Panc1 (cell line): ENCODE measurements around the gene DUSP12. TPM values are rescaled to one million over a fixed set of nuclear protein-coding genes. Genes with fewer than 3 reads are reported as not detected.

Experiments used
- ATAC-seq: fragments of 200-7000 bp; cut with Tn5 transposase; 2 replicates; pipeline ENCODE4 v1.9.1; 2020; ENCODE audit warnings: mild to moderate bottlenecking, moderate library complexity
- BruUV-seq: library from RNA; stranded (reverse); fragments of 400-500 nt; replicated peaks from 2 replicates; lab custom pipeline; 2021; lab: Mats Ljungman, UMichigan
- CTCF ChIA-PET: fragments of 300-600 bp; sonication (Branson Sonifier 250); formaldehyde crosslinking; loops from one replicate; lab custom pipeline; 2022; ENCODE audit warnings: antibody characterized with exemption; lab: Charles Lee
- POLR2A ChIA-PET: fragments of 300-600 bp; sonication (Branson Sonifier 250); formaldehyde crosslinking; loops from one replicate; lab custom pipeline; 2022; ENCODE audit warnings: antibody characterized with exemption; lab: Charles Lee
- DNase-seq: peaks from one replicate; pipeline ENCODE4 v3.0.0-alpha.2; 2010; ENCODE audit warnings: low read depth, low spot score
- H3K27ac ChIP-seq: 2 replicates; pipeline ENCODE4 v1.5.1; 2011; ENCODE audit warnings: mild to moderate bottlenecking, low read length, inconsistent platforms
- H3K27me3 ChIP-seq: fragments of 200-500 bp; sonication (Bioruptor generic); 2 replicates; pipeline ENCODE4 v1.6.0; 2014; ENCODE audit warnings: low read length, inconsistent platforms; ENCODE audit not compliant: control insufficient read depth, insufficient read depth
- H3K36me3 ChIP-seq: fragments of 200-500 bp; sonication (Bioruptor generic); 2 replicates; pipeline ENCODE4 v1.5.1; 2014; ENCODE audit warnings: inconsistent platforms, mild to moderate bottlenecking, low read length, moderate library complexity; ENCODE audit not compliant: control insufficient read depth, insufficient read depth
- H3K4me1 ChIP-seq: 2 replicates; pipeline ENCODE4 v1.5.1; 2011; ENCODE audit warnings: inconsistent platforms, mild to moderate bottlenecking, low read length, moderate library complexity; ENCODE audit not compliant: control insufficient read depth, insufficient read depth
- H3K4me3 ChIP-seq, 2 experiments: 2 replicates each; pipeline ENCODE4 v1.5.1; 2011 to 2012; ENCODE audit warnings: low read depth in 2 of 2, low read length in 2 of 2, mild to moderate bottlenecking in 2 of 2, inconsistent platforms in 1 of 2, moderate library complexity in 1 of 2
- H3K9me3 ChIP-seq: fragments of 200-500 bp; sonication (Bioruptor generic); 2 replicates; pipeline ENCODE4 v1.5.1; 2014; ENCODE audit warnings: low read depth, mild to moderate bottlenecking, inconsistent platforms, low read length, moderate library complexity; ENCODE audit not compliant: control insufficient read depth, insufficient read depth
- CTCF ChIP-seq: fragments of 450-650 bp; IDR thresholded peaks from 2 replicates; pipeline ENCODE4 v1.5.1; 2017; ENCODE audit warnings: mild to moderate bottlenecking
- POLR2AphosphoS5 ChIP-seq: IDR thresholded peaks from 2 replicates; pipeline ENCODE4 v1.6.1; 2012; ENCODE audit warnings: mild to moderate bottlenecking, low read depth, low read length, moderate library complexity
- REST ChIP-seq, 2 experiments: IDR thresholded peaks; 2 replicates each; pipeline ENCODE4 v1.6.1; 2011 to 2012; ENCODE audit warnings: low read depth in 2 of 2, control low read depth in 1 of 2, low read length in 1 of 2, mild to moderate bottlenecking in 1 of 2, moderate library complexity in 1 of 2; ENCODE audit not compliant: insufficient read depth in 1 of 2
- SIN3A ChIP-seq: IDR thresholded peaks from 2 replicates; pipeline ENCODE4 v1.6.1; 2012; ENCODE audit warnings: low read depth, mild to moderate bottlenecking, low read length, moderate library complexity, borderline replicate concordance; ENCODE audit not compliant: insufficient read depth
- TCF7L2 ChIP-seq: IDR thresholded peaks from 2 replicates; pipeline ENCODE4 v1.6.1; 2011; ENCODE audit warnings: mild to moderate bottlenecking, low read depth, low read length, inconsistent platforms
- in situ Hi-C: cut with HindIII; loops from 2 replicates; pipeline ENCODE4 v1.10.0; 2016; ENCODE audit warnings: low sequenced_read_pairs, low pct_unique_long_range_greater_than_20kb
- intact Hi-C: fragments of 100-400 bp; cut with micrococcal nuclease; formaldehyde crosslinking; loops from one replicate; pipeline ENCODE4 v1.10.0; 2022; ENCODE audit not compliant: unreplicated experiment
- total RNA-seq: library from RNA; stranded (reverse); gene quantifications from one replicate; pipeline ENCODE4 v1.2.1, GENCODE V29; 2021; ENCODE audit not compliant: unreplicated experiment

The DUSP12 gene
- total RNA-seq, 1 experiment from 2014 or later, result 22.0 TPM

DNA sequence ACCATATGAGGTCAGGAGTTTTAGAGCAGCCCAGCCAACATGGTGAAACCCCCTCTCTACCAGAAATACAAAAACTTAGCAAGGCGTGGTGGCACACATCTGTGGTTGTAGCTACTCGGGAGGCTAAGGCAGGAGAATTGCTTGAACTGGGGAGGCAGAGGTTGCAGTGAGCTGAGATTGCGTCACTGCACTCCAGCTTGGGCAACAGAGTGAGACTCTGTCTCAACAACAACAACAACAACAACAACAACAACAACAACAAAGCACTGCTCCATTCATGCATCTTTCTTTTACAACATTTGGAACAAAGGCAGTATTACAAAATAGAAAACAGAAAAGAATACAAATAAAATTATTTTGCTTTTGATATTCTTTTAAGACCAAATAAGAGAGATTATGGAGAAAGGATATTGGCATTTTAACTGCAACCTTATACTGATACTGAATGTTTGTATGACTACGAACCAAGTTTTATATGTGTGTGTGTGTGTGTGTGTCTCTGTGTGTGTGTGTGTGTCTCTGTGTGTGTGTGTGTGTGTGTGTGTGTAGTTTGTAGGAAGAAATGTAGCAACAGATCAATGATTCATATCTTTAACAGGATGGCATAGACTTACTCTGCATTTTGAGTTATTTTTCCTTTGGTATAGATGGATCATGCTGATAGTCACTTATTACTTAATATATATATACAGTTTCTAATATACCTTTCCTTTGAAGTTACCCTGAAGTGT lies 41.2 kb downstream of the DUSP12 start:
- H3K4me1 ChIP-seq, result no peaks in the 10 kb centered on the region
- H3K9me3 ChIP-seq, result no peaks in the 10 kb centered on the region
- ATAC-seq (no peak), DNase-seq (no peak)
- peaks cover 2% of the 10 kb centered on the region; the same call in 1 of the 2 replicates for H3K36me3 ChIP-seq
- H3K4me3 ChIP-seq, result no peak overlapping the region
- TF ChIP-seq SIN3A (no peak), REST (IDR thresholded peaks at IDR 0.05; ENCODE audit: insufficient read depth in 1 of 2, low read depth in 2 of 2, low read length in 1 of 2) (no peak), CTCF (no peak), POLR2AphosphoS5 (no peak), TCF7L2 (no peak)
- CTCF ChIA-PET, result interaction anchor here (3.0 kb wide), 1 partner anchor 247 kb away, joined by 99 read pairs; no protein-coding TSS in a partner anchor
- POLR2A ChIA-PET, result interaction anchor here (0.7 kb wide), 1 partner anchor 177 kb away, joined by 3 read pairs; no protein-coding TSS in a partner anchor
- no peaks in the 10 kb centered on the region for H3K27me3 ChIP-seq
- no TSS peak for BruUV-seq
- no peak overlapping the region for H3K27ac ChIP-seq
- in situ Hi-C loops, result no loop called here
- intact Hi-C loops, result no loop called here

DNA sequence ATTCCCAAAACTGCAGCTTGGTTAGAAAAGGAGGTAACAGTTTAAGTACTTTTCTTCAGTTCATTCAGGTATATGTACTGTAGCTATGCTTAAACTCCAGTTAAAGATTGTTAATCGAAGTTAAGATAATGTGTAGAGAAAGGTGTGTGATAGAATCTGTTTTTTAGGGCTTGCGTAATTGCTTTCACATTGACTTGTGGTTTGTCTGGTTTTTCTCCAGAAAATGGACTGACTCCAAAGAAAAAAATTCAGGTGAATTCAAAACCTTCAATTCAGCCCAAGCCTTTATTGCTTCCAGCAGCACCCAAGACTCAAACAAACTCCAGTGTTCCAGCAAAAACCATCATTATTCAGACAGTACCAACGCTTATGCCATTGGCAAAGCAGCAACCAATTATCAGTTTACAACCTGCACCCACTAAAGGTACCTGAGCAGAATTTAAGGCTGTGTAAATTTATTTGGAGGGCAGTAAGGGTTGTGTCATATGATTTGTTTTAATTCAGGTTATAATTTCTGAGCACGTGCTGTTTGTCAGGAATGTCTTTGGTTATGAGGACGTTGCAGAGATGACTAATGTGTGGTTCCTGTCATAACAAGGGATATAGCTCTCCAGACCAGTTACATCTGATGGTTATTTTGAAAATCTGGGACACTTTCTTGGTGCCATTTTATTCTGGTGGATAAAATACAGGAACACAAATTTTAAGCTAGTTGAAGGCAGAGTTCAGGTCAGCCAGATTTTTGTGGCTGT lies 42.5 kb downstream of the DUSP12 start:
- Histone ChIP-seq H3K27me3 (no peaks in the 10 kb centered on the region), H3K27ac (no peak overlapping the region), H3K4me3 (no peak overlapping the region), H3K4me1 (no peaks in the 10 kb centered on the region), H3K9me3 (no peaks in the 10 kb centered on the region), H3K36me3 (peaks cover 2% of the 10 kb centered on the region; the same call in 1 of the 2 replicates)
- in situ Hi-C loops, result no loop called here
- ATAC-seq (0 out of 2 replicates have a peak, but pooled peaks have one; percentile 12), DNase-seq (no peak)
- intact Hi-C loops, result loop anchor here (2.0 kb wide), 1 partner anchor 245 kb away; no protein-coding TSS in a partner anchor
- no peak for TF ChIP-seq TCF7L2
- TF ChIP-seq CTCF, result no peak
- no TSS peak for BruUV-seq
- POLR2A ChIA-PET, result interaction anchor here (0.6 to 0.8 kb wide), 3 partner anchors 36 to 245 kb away, joined by 3 to 14 read pairs (median 3); no protein-coding TSS in a partner anchor
- CTCF ChIA-PET, result interaction anchor here (0.6 to 3.0 kb wide), 8 partner anchors 16 to 257 kb away, joined by 3 to 99 read pairs (median 6); partner anchors contain the start of gene OLFML2B
